GM18508 (cell line): ENCODE results near the gene GPD2.

ENCODE experiments used
- ATAC-seq: cut with Tn5 transposase; IDR thresholded peaks from one replicate; pipeline ENCODE4 v1.9.1; 2021; ENCODE audit warnings: moderate number of reproducible peaks; ENCODE audit not compliant: insufficient read depth, unreplicated experiment

GPD2 gene

DNA sequence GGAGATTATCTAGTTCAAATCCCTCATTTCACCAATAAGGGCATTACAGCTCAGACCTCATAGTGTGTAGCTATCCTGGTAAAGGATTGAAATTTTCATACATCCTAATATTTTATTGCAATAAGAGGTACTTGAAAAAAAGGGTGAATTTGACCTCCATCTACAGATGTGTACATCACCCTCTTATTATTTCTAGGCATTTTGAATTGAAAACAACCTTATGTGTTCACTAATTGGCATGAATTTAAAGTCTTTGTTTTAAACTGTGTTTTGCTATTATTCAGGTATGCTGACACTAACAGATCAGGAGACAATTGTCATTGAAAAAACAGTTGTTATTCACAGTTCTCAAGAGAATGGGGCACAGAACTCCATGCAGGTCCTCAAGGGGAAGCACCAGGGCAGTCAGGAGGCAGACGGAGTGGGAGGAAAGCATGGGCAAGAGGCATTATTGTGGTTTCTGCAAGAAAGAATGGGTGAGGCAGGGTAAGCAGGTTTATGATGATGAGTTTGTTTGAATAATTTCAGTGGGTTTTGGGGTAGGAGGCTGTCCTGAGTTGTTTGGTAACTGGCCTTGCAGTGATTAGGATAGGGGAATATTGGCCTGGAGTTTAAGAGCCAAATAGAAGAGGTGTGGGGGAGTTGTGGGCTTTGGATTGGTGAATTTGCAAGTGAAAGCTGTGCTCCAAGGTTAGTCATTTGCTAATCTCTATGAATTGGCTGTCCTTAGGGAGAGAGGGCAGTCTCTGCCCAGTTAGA is 194.6 kb downstream of the GPD2 start:
- ATAC-seq: no peak

DNA sequence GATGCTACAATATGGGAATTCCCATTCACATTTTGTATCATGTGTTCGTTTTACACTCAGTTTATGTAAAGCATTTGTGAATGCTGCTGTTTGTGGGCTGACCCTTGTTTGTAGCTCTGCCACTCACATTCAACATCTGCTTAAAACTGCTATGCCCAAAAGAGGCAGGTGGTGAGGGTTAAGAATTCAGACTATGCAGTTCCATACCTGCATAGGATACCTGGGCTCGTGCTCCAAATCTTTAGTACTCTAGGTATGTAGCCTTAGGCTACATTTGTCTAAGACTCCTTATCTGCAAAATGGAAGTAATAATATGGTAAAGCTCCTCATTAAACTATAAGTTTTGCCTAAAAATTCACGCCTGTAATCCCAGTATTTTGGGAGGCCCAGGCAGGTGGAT is 199.5 kb downstream of the GPD2 start:
- ATAC-seq: no peak
